SU-DHL-6 (cell line): Measurements from ENCODE around the gene ZMIZ1.

Experiments
- H2AFZ ChIP-seq: fragments of 200-600 bp; sonication (generic); 2 replicates; pipeline ENCODE4 v1.6.1; 2014; ENCODE audit warnings: low read depth, mild to moderate bottlenecking, moderate library complexity, mixed read lengths, antibody characterized with exemption, low read length; ENCODE audit not compliant: severe bottlenecking
- H3F3A ChIP-seq: fragments of 200-600 bp; shearing (Covaris generic); 2 replicates; pipeline ENCODE4 v1.6.0; 2016; ENCODE audit warnings: antibody characterized with exemption, mild to moderate bottlenecking; ENCODE audit not compliant: insufficient read depth
- H3K27ac ChIP-seq: fragments of 200-600 bp; sonication (generic); 2 replicates; pipeline ENCODE4 v1.5.1; 2016; ENCODE audit warnings: low read depth, mild to moderate bottlenecking, low read length, moderate library complexity, mixed read lengths
- H3K27me3 ChIP-seq: fragments of 200-600 bp; sonication (generic), shearing (Covaris generic); 2 replicates; pipeline ENCODE4 v1.6.0; 2014; ENCODE audit warnings: mild to moderate bottlenecking, low read length
- H3K36me3 ChIP-seq: fragments of 200-600 bp; sonication (generic); 2 replicates; pipeline ENCODE4 v1.6.1; 2014; ENCODE audit warnings: mild to moderate bottlenecking, low read length, mixed read lengths
- H3K4me2 ChIP-seq: fragments of 300-600, 200-600 bp; shearing (Covaris generic), sonication (generic); 2 replicates; pipeline ENCODE4 v1.6.0; 2014; ENCODE audit warnings: low read length, low read depth, mild to moderate bottlenecking; ENCODE audit not compliant: poor library complexity, severe bottlenecking
- H3K4me3 ChIP-seq: fragments of 200-600 bp; sonication (generic); 2 replicates; pipeline ENCODE4 v1.5.1; 2014; ENCODE audit warnings: antibody characterized with exemption, low read length, mild to moderate bottlenecking, mixed read lengths; ENCODE audit not compliant: insufficient read depth, poor library complexity, severe bottlenecking
- H3K79me2 ChIP-seq: fragments of 200-600 bp; sonication (generic); 2 replicates; pipeline ENCODE4 v1.6.1; 2014; ENCODE audit warnings: mild to moderate bottlenecking, low read length, moderate library complexity; ENCODE audit not compliant: insufficient read depth
- H3K9ac ChIP-seq: fragments of 200-600 bp; sonication (generic); 2 replicates; pipeline ENCODE4 v1.7.0; 2014; ENCODE audit warnings: mild to moderate bottlenecking, low read length
- H3K9me2 ChIP-seq: fragments of 200-600 bp; sonication (generic); replicated peaks from 2 replicates; pipeline ENCODE4 v1.6.1; 2014; ENCODE audit warnings: low read length; ENCODE audit not compliant: insufficient read depth
- H3K9me3 ChIP-seq: fragments of 200-600 bp; sonication (generic); 2 replicates; pipeline ENCODE4 v1.6.1; 2014; ENCODE audit warnings: low read length, mixed read lengths; ENCODE audit not compliant: insufficient read depth
- H4K20me1 ChIP-seq: fragments of 200-600 bp; sonication (generic); 2 replicates; pipeline ENCODE4 v1.6.1; 2014; ENCODE audit warnings: low read depth, mild to moderate bottlenecking, antibody characterized with exemption, low read length, moderate library complexity, mixed read lengths
- CTCF ChIP-seq: fragments of 200-600 bp; sonication (generic); IDR thresholded peaks from one replicate; pipeline ENCODE4 v1.5.1; 2017; ENCODE audit warnings: antibody characterized with exemption, mild to moderate bottlenecking, low read length, moderate library complexity; ENCODE audit not compliant: insufficient read depth, poor library complexity, severe bottlenecking
- EZH2phosphoT487 ChIP-seq: fragments of 200-600 bp; sonication (generic), shearing (Covaris generic); conservative IDR thresholded peaks from 2 replicates; pipeline ENCODE4 v1.6.1; 2018; ENCODE audit warnings: mild to moderate bottlenecking, antibody characterized with exemption, low read length, moderate library complexity, mixed read lengths

ZMIZ1 gene

DNA sequence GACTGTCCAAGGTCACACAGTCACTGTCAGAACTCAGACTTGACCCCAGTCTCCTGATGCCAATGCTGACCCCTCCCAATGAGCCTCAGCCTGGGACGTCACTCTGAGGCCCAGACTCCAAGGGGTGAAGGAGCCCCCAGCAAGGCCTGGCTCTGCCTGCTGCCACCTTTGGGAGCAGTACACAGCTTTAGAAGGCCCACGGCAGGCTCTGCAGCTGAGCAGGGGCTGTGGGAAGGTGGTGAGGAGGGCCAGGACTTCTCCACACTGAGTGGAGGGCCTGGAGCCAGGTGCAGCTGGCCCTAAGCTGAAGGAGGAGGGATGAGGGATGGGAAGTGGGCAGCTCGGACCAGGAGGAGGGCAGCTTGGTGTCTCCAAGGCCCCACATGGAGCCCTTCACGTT, 23.9 kb upstream of the ZMIZ1 start:
- Histone ChIP-seq H3F3A (no peaks in the 10 kb centered on the region), H3K27me3 (no peaks in the 10 kb centered on the region), H3K4me3 (no peak overlapping the region), H3K79me2 (no peaks in the 10 kb centered on the region), H3K36me3 (no peaks in the 10 kb centered on the region), H3K9me2 (no peaks in the 10 kb centered on the region), H2AFZ (no peak overlapping the region), H3K4me2 (no peak overlapping the region), H3K9ac (no peak overlapping the region), H3K27ac (no peak overlapping the region), H3K9me3 (no peaks in the 10 kb centered on the region), H4K20me1 (no peaks in the 10 kb centered on the region)
- no peak for TF ChIP-seq CTCF
- TF ChIP-seq EZH2phosphoT487: no peak

DNA sequence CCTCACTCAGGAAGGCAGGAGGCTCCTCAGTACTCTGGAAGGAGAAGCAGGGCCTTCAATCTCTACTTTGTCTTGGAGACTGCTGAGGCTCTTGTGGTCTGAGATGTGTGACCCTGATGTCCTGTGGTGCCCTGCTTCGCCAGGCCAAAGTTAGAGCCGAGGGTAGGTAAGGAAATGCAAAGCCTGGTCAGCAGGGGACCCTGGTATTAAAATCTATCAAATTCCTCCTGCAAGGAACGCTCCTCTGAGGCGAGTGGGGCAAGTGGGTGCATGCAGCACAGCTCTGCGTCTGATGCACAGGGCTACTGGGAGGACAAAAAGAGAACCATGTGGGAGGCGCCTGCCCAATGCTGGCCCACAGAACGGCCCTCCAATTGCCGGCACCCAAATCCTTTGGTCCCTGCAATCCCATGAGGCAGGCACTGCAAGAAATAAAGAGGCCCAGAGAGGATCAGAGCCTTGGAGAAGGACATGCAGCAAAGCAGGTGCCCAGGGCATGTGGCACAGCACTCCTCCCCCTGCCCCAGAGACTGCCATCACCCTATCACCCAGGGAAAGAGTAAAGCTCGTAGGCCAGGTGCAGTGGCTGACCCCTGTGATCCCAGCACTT, 23.1 kb upstream of the ZMIZ1 start:
- no peaks in the 10 kb centered on the region for H3F3A ChIP-seq
- no peaks in the 10 kb centered on the region for H3K9me2 ChIP-seq
- no peak overlapping the region for H3K27ac ChIP-seq
- no peaks in the 10 kb centered on the region for H3K27me3 ChIP-seq
- no peak overlapping the region for H3K4me2 ChIP-seq
- no peak for TF ChIP-seq EZH2phosphoT487
- TF ChIP-seq CTCF: no peak
- no peak overlapping the region for H3K4me3 ChIP-seq
- no peaks in the 10 kb centered on the region for H3K36me3 ChIP-seq
- no peaks in the 10 kb centered on the region for H3K9me3 ChIP-seq
- no peaks in the 10 kb centered on the region for H4K20me1 ChIP-seq
- H3K9ac ChIP-seq: no peak overlapping the region
- no peak overlapping the region for H2AFZ ChIP-seq
- H3K79me2 ChIP-seq: no peaks in the 10 kb centered on the region

- no peaks in the 10 kb centered on the region for H3K27me3 ChIP-seq
- no peak overlapping the region for H2AFZ ChIP-seq
- no peaks in the 10 kb centered on the region for H3K79me2 ChIP-seq
- no peaks in the 10 kb centered on the region for H4K20me1 ChIP-seq
- no peaks in the 10 kb centered on the region for H3K9me2 ChIP-seq
- H3K4me2 ChIP-seq: no peak overlapping the region
- no peak overlapping the region for H3K4me3 ChIP-seq
- TF ChIP-seq EZH2phosphoT487 (no peak), CTCF (no peak)
- H3K9ac ChIP-seq: no peak overlapping the region
- H3K27ac ChIP-seq: no peak overlapping the region
- no peaks in the 10 kb centered on the region for H3F3A ChIP-seq
- H3K36me3 ChIP-seq: no peaks in the 10 kb centered on the region
- no peaks in the 10 kb centered on the region for H3K9me3 ChIP-seq
These were observed 22.4 kb upstream of the ZMIZ1 start for GRCh38 chr10:79046326-79046725.
